NT2/D1 (cell line): ENCODE data around the gene SKIL.

Experiments used
- YY1 ChIP-seq: IDR thresholded peaks from 2 replicates; pipeline ENCODE4 v1.6.1; 2011; ENCODE audit not compliant: insufficient read length, insufficient read depth
- ZNF274 ChIP-seq: IDR thresholded peaks from 2 replicates; pipeline ENCODE4 v1.6.1; 2011; ENCODE audit warnings: mild to moderate bottlenecking, low read depth, low read length

DNA sequence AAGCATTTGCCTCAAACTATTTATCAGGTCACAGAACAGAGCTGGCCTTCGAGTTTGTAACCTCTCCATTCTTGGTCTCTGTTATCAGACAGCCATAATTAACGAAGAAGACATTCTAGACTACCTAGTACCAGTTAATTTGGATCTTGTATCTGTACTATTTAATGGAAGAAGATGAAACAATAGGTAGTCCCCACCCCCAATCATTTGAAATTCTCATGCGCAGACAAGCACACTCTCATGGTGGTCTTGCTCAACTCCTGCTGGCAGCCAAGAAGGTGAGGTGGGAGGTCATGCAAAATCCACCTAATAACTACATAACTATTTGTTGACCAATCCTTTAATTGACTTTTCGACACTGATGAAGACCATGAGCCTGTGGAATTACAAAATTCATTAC, 2.8 kb upstream of the SKIL start:
- no peak for TF ChIP-seq YY1
- TF ChIP-seq ZNF274: no peak
